Testis (tissue), 2 donors: Measurements from ENCODE around the gene RUFY1.

Experiments used
- POLR2A ChIP-seq: fragments of 450-650 bp; IDR thresholded peaks from one replicate; pipeline ENCODE4 v1.6.1; 2017; ENCODE audit warnings: antibody characterized with exemption, mild to moderate bottlenecking, moderate library complexity
- TF ChIP-seq, protein P1 (sequence below), 3 experiments: fragments of 450-650 bp in 2 of 3; fragments of 200-600 bp in 1 of 3; sonication (generic) in 1 of 3; IDR thresholded peaks; one replicate each; pipeline ENCODE4 v1.5.1; 2016 to 2019; ENCODE audit warnings: antibody characterized with exemption in 3 of 3, mild to moderate bottlenecking in 2 of 3, moderate library complexity in 1 of 3

- TF ChIP-seq, protein P1, sequence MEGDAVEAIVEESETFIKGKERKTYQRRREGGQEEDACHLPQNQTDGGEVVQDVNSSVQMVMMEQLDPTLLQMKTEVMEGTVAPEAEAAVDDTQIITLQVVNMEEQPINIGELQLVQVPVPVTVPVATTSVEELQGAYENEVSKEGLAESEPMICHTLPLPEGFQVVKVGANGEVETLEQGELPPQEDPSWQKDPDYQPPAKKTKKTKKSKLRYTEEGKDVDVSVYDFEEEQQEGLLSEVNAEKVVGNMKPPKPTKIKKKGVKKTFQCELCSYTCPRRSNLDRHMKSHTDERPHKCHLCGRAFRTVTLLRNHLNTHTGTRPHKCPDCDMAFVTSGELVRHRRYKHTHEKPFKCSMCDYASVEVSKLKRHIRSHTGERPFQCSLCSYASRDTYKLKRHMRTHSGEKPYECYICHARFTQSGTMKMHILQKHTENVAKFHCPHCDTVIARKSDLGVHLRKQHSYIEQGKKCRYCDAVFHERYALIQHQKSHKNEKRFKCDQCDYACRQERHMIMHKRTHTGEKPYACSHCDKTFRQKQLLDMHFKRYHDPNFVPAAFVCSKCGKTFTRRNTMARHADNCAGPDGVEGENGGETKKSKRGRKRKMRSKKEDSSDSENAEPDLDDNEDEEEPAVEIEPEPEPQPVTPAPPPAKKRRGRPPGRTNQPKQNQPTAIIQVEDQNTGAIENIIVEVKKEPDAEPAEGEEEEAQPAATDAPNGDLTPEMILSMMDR (IDR thresholded peaks at IDR 0.05), result no peak
- TF ChIP-seq POLR2A, result no peak
These were observed 40.5 kb upstream of the RUFY1 start for GRCh38 chr5:179509845-179510244.
